GM23338 (cell line): ENCODE data around the gene TELO2. TPM values are rescaled to one million over a fixed set of nuclear protein-coding genes. Genes with fewer than 3 reads are reported as not detected.

Source experiments
- ATAC-seq: fragments of 200-7000 bp; cut with Tn5 transposase; 3 replicates; pipeline ENCODE4 v1.9.1; 2020
- DNase-seq: peaks from one replicate; pipeline ENCODE4 v3.0.0-alpha.2; 2015; ENCODE audit warnings: low spot score
- H2AFZ ChIP-seq: fragments of 200-600 bp; sonication (generic); 2 replicates; pipeline ENCODE4 v1.8.0; 2016; ENCODE audit warnings: antibody characterized with exemption, mild to moderate bottlenecking, moderate library complexity
- H3F3A ChIP-seq: fragments of 200-600 bp; sonication (generic); replicated peaks from 2 replicates; pipeline ENCODE4 v1.8.0; 2017; ENCODE audit warnings: antibody characterized with exemption, mixed run types, low read depth
- H3K27ac ChIP-seq: fragments of 200-600 bp; sonication (generic); 2 replicates; pipeline ENCODE4 v1.6.1; 2016; ENCODE audit warnings: low read depth
- H3K27me3 ChIP-seq: fragments of 200-600 bp; sonication (generic); 2 replicates; pipeline ENCODE4 v1.8.0; 2016; ENCODE audit warnings: mild to moderate bottlenecking, mixed run types, moderate library complexity; ENCODE audit not compliant: insufficient read depth
- H3K36me3 ChIP-seq: fragments of 200-600 bp; sonication (generic); 2 replicates; pipeline ENCODE4 v1.8.0; 2016; ENCODE audit warnings: mild to moderate bottlenecking; ENCODE audit not compliant: insufficient read depth
- H3K4me1 ChIP-seq: fragments of 200-600 bp; sonication (generic); 2 replicates; pipeline ENCODE4 v1.8.0; 2016; ENCODE audit warnings: mild to moderate bottlenecking, moderate library complexity; ENCODE audit not compliant: insufficient read depth
- H3K4me2 ChIP-seq: fragments of 200-600 bp; sonication (generic); 2 replicates; pipeline ENCODE4 v1.7.1; 2017; ENCODE audit warnings: mixed run types
- H3K4me3 ChIP-seq: fragments of 200-600 bp; sonication (generic); 2 replicates; pipeline ENCODE4 v1.6.1; 2016; ENCODE audit warnings: mixed run types
- H3K79me2 ChIP-seq: fragments of 200-600 bp; sonication (generic); replicated peaks from 2 replicates; pipeline ENCODE4 v1.8.0; 2017; ENCODE audit warnings: mild to moderate bottlenecking; ENCODE audit not compliant: insufficient read depth
- H3K9me2 ChIP-seq: fragments of 200-600 bp; sonication (generic); 2 replicates; pipeline ENCODE4 v1.8.0; 2017; ENCODE audit not compliant: insufficient read depth
- H4K20me1 ChIP-seq: fragments of 200-600 bp; sonication (generic); replicated peaks from 2 replicates; pipeline ENCODE4 v1.8.0; 2017; ENCODE audit warnings: mild to moderate bottlenecking; ENCODE audit not compliant: insufficient read depth
- H3K27ac Mint-ChIP-seq: 2 replicates; pipeline ENCODE4 v1.8.0; 2020; ENCODE audit warnings: inconsistent platforms, mild to moderate bottlenecking, moderate library complexity, mixed read lengths
- H3K27me3 Mint-ChIP-seq: 3 replicates; pipeline ENCODE4 v1.8.0; 2022; ENCODE audit warnings: low read depth, mild to moderate bottlenecking, moderate library complexity, mixed read lengths, inconsistent platforms; ENCODE audit not compliant: insufficient read depth, poor library complexity
- H3K36me3 Mint-ChIP-seq: 3 replicates; pipeline ENCODE4 v1.8.0; 2021; ENCODE audit warnings: low read depth, mild to moderate bottlenecking, inconsistent platforms, moderate library complexity, mixed read lengths
- H3K4me1 Mint-ChIP-seq: 3 replicates; pipeline ENCODE4 v1.8.0; 2020; ENCODE audit warnings: mild to moderate bottlenecking, inconsistent platforms, mixed read lengths
- H3K4me3 Mint-ChIP-seq: 3 replicates; pipeline ENCODE4 v1.8.0; 2021; ENCODE audit warnings: moderate library complexity, mild to moderate bottlenecking, inconsistent platforms, mixed read lengths
- H3K9me3 Mint-ChIP-seq: 3 replicates; pipeline ENCODE4 v1.8.0; 2020; ENCODE audit warnings: moderate library complexity, mild to moderate bottlenecking, inconsistent platforms, mixed read lengths
- CREB1 ChIP-seq: fragments of 250-450 bp; sonication (Bioruptor Pico); IDR thresholded peaks from 2 replicates; pipeline ENCODE4 v1.5.0; 2020; ENCODE audit warnings: low read depth, mild to moderate bottlenecking, moderate library complexity
- ETS1 ChIP-seq: IDR thresholded peaks from 2 replicates; pipeline ENCODE4 v1.6.1; 2016; ENCODE audit warnings: antibody characterized with exemption
- JUNB ChIP-seq: IDR thresholded peaks from one replicate; pipeline ENCODE4 v1.6.1; 2016; ENCODE audit warnings: antibody characterized with exemption; ENCODE audit not compliant: unreplicated experiment
- NANOG ChIP-seq: IDR thresholded peaks from 2 replicates; pipeline ENCODE4 v1.6.1; 2016; ENCODE audit warnings: antibody characterized with exemption, borderline replicate concordance
- POLR2AphosphoS5 ChIP-seq: IDR thresholded peaks from 2 replicates; pipeline ENCODE4 v1.6.1; 2016; ENCODE audit warnings: antibody characterized with exemption, low read depth
- REST ChIP-seq: IDR thresholded peaks from one replicate; pipeline ENCODE4 v1.6.1; 2018; ENCODE audit warnings: antibody characterized with exemption; ENCODE audit not compliant: unreplicated experiment
- ZNF114 ChIP-seq: fragments of 250-450 bp; sonication (Bioruptor Pico); IDR thresholded peaks from 2 replicates; pipeline ENCODE4 v1.5.0; 2020; ENCODE audit warnings: mild to moderate bottlenecking, moderate library complexity
- ZNF331 ChIP-seq: fragments of 250-450 bp; sonication (Bioruptor Pico); IDR thresholded peaks from 2 replicates; pipeline ENCODE4 v1.5.0; 2020; ENCODE audit warnings: low read depth, mild to moderate bottlenecking, moderate library complexity
- polyA plus RNA-seq: library from polyadenylated mRNA; unstranded; fragments of >200 nt; fragmentation: Nextera tagmentation; extraction: Ambion mirVana; gene quantifications from 2 replicates; pipeline ENCODE4 v1.2.1, GENCODE V29; 2016
- total RNA-seq: library from RNA; depleted of rRNA; stranded (reverse); fragments of >200 nt; shearing (Covaris generic); gene quantifications from 2 replicates; pipeline ENCODE4 v1.2.3, GENCODE V29; 2014

The TELO2 gene
- total and polyA plus RNA-seq, 2 experiments from 2014 or later, result 45.4 to 76.0 TPM

DNA sequence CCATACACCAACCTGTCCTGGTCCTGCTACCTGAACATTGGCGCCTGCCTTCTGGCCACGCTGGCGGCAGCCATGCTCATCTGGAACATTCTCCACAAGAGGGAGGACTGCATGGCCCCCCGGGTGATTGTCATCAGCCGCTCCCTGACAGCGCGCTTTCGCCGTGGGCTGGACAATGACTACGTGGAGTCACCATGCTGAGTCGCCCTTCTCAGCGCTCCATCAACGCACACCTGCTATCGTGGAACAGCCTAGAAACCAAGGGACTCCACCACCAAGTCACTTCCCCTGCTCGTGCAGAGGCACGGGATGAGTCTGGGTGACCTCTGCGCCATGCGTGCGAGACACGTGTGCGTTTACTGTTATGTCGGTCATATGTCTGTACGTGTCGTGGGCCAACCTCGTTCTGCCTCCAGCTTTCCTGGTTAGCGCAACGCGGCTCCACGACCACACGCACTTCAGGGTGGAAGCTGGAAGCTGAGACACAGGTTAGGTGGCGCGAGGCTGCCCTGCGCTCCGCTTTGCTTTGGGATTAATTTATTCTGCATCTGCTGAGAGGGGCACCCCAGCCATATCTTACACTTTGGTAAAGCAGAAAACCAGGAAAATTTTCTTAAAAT, 61.8 kb downstream of the TELO2 start:
- ATAC-seq (no peak), DNase-seq (no peak)
- H3K9me3 Mint-ChIP-seq, result no peaks in the 10 kb centered on the region
- H3K79me2 ChIP-seq, result no peaks in the 10 kb centered on the region
- peaks cover 7% of the 10 kb centered on the region; the same call in 2 of the 3 replicates for H3K4me1 Mint-ChIP-seq
- no peaks in the 10 kb centered on the region for H3K36me3 ChIP-seq
- H3K4me3 ChIP-seq, result no peak overlapping the region
- TF ChIP-seq CREB1, result no peak
- TF ChIP-seq JUNB, result no peak
- TF ChIP-seq ZNF331, result no peak
- no peak for TF ChIP-seq NANOG
- no peak for TF ChIP-seq POLR2AphosphoS5
- TF ChIP-seq REST, result no peak
- no peak overlapping the region for H3K4me2 ChIP-seq
- no peak overlapping the region for H3K27ac Mint-ChIP-seq
- no peaks in the 10 kb centered on the region for H3K9me2 ChIP-seq
- no peak overlapping the region for H3K27ac ChIP-seq
- peaks cover 4% of the 10 kb centered on the region for H3K27me3 Mint-ChIP-seq
- H3K4me1 ChIP-seq, result no peaks in the 10 kb centered on the region
- H3K36me3 Mint-ChIP-seq, result peaks cover 21% of the 10 kb centered on the region
- no peaks in the 10 kb centered on the region for H3F3A ChIP-seq
- no peak overlapping the region for H2AFZ ChIP-seq
- no peaks in the 10 kb centered on the region for H4K20me1 ChIP-seq
- H3K4me3 Mint-ChIP-seq, result no peak overlapping the region
- no peaks in the 10 kb centered on the region for H3K27me3 ChIP-seq

GRCh38 chr16:1556254-1556653, 63.1 kb downstream of the TELO2 start:
- Histone ChIP-seq H2AFZ (no peak overlapping the region), H3K4me2 (no peak overlapping the region), H4K20me1 (no peaks in the 10 kb centered on the region), H3K27me3 (no peaks in the 10 kb centered on the region), H3K4me3 (no peak overlapping the region), H3K4me1 (no peaks in the 10 kb centered on the region), H3K27ac (no peak overlapping the region), H3K36me3 (no peaks in the 10 kb centered on the region), H3K9me2 (no peaks in the 10 kb centered on the region), H3F3A (no peaks in the 10 kb centered on the region), H3K79me2 (no peaks in the 10 kb centered on the region)
- ATAC-seq, result 0 out of 3 replicates have a peak, but pooled peaks have one; percentile 24
- H3K4me1 Mint-ChIP-seq, result peaks cover 7% of the 10 kb centered on the region; the same call in 2 of the 3 replicates
- no peak overlapping the region for H3K4me3 Mint-ChIP-seq
- no peak for DNase-seq
- no peaks in the 10 kb centered on the region for H3K9me3 Mint-ChIP-seq
- TF ChIP-seq ZNF114 (CRISPR knock-in tag), result no peak
- TF ChIP-seq ZNF331, result no peak
- no peak for TF ChIP-seq ETS1
- H3K27me3 Mint-ChIP-seq, result peaks cover 6% of the 10 kb centered on the region
- peaks cover 27% of the 10 kb centered on the region for H3K36me3 Mint-ChIP-seq
- H3K27ac Mint-ChIP-seq, result no peak overlapping the region
